ENCODE results near the gene NXNL1.

DNA sequence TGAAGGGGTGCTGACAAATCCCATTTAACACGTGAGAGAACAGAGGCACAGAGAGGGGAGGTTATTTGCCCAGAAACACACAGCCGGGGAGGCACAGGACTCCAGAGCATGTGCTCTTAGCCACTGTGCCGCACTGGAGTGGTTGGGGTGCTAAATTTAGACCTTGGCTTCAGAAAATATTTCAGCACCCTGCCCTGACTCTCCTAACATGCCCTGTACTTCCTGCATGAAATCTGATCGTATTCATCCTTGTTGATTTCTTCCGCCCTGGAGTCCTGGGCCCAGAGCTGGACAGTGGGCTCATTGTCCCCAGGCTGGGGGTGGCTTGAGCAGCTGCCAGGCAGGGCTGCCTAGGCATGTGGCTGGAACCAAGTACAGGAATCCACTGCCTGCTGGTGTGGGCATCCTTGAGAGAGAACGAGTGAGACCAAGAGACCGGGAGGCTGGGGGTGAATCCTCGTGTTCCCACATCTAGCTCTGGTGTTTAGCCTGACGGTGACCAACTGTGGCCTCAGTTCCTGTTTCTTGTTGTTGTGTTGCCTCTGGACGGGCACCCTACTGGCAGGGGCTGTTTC lies 14.9 kb upstream of the NXNL1 start:
- TF ChIP-seq, protein P1, sequence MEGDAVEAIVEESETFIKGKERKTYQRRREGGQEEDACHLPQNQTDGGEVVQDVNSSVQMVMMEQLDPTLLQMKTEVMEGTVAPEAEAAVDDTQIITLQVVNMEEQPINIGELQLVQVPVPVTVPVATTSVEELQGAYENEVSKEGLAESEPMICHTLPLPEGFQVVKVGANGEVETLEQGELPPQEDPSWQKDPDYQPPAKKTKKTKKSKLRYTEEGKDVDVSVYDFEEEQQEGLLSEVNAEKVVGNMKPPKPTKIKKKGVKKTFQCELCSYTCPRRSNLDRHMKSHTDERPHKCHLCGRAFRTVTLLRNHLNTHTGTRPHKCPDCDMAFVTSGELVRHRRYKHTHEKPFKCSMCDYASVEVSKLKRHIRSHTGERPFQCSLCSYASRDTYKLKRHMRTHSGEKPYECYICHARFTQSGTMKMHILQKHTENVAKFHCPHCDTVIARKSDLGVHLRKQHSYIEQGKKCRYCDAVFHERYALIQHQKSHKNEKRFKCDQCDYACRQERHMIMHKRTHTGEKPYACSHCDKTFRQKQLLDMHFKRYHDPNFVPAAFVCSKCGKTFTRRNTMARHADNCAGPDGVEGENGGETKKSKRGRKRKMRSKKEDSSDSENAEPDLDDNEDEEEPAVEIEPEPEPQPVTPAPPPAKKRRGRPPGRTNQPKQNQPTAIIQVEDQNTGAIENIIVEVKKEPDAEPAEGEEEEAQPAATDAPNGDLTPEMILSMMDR (IDR thresholded peaks at IDR 0.05; ENCODE audit: control extremely low read depth in 1 of 3, insufficient read depth in 1 of 3, low read depth in 1 of 3, low read length in 3 of 3), result no peak
- TF ChIP-seq, protein P2, sequence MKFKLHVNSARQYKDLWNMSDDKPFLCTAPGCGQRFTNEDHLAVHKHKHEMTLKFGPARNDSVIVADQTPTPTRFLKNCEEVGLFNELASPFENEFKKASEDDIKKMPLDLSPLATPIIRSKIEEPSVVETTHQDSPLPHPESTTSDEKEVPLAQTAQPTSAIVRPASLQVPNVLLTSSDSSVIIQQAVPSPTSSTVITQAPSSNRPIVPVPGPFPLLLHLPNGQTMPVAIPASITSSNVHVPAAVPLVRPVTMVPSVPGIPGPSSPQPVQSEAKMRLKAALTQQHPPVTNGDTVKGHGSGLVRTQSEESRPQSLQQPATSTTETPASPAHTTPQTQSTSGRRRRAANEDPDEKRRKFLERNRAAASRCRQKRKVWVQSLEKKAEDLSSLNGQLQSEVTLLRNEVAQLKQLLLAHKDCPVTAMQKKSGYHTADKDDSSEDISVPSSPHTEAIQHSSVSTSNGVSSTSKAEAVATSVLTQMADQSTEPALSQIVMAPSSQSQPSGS (IDR thresholded peaks at IDR 0.05; ENCODE audit: low read length), result no peak
- TF ChIP-seq SAP30 (IDR thresholded peaks at IDR 0.05; ENCODE audit: insufficient read depth, insufficient replicate concordance, low read length) (no peak), PHF8 (conservative IDR thresholded peaks at IDR 0.05; ENCODE audit: low read depth, low read length) (no peak)
- TF ChIP-seq, protein P3, sequence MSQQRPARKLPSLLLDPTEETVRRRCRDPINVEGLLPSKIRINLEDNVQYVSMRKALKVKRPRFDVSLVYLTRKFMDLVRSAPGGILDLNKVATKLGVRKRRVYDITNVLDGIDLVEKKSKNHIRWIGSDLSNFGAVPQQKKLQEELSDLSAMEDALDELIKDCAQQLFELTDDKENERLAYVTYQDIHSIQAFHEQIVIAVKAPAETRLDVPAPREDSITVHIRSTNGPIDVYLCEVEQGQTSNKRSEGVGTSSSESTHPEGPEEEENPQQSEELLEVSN (IDR thresholded peaks at IDR 0.05), result no peak

Data from H1 (cell line).